Measurements from ENCODE around the gene PTPN22.

- TF ChIP-seq RFX7 (CRISPR knock-in tag; IDR thresholded peaks at IDR 0.05) (no peak), HDAC6 (IDR thresholded peaks at IDR 0.05; ENCODE audit: low read depth, low read length) (no peak), CBX8 (IDR thresholded peaks at IDR 0.05; ENCODE audit: borderline replicate concordance, extremely low read depth, low read depth, low read length, poor library complexity, severe bottlenecking) (no peak), L3MBTL2 (IDR thresholded peaks at IDR 0.05) (no peak), ZBTB1 (CRISPR knock-in tag; IDR thresholded peaks at IDR 0.05; ENCODE audit: borderline replicate concordance, low read depth) (no peak), SP1 (CRISPR knock-in tag; IDR thresholded peaks at IDR 0.05) (no peak), RAD51 (IDR thresholded peaks at IDR 0.05; ENCODE audit: borderline replicate concordance, low read depth) (no peak), JUND (IDR thresholded peaks at IDR 0.05; ENCODE audit: borderline replicate concordance, low read depth, low read length) (no peak), JUND (tag; IDR thresholded peaks at IDR 0.05; ENCODE audit: borderline replicate concordance, low read depth, low read length) (no peak), POLR2AphosphoS5 (IDR thresholded peaks at IDR 0.05; ENCODE audit: control insufficient read depth, insufficient read depth, low read depth, low read length) (no peak), SNIP1 (IDR thresholded peaks at IDR 0.05; ENCODE audit: low read depth) (no peak)
- TF ChIP-seq, protein P1, sequence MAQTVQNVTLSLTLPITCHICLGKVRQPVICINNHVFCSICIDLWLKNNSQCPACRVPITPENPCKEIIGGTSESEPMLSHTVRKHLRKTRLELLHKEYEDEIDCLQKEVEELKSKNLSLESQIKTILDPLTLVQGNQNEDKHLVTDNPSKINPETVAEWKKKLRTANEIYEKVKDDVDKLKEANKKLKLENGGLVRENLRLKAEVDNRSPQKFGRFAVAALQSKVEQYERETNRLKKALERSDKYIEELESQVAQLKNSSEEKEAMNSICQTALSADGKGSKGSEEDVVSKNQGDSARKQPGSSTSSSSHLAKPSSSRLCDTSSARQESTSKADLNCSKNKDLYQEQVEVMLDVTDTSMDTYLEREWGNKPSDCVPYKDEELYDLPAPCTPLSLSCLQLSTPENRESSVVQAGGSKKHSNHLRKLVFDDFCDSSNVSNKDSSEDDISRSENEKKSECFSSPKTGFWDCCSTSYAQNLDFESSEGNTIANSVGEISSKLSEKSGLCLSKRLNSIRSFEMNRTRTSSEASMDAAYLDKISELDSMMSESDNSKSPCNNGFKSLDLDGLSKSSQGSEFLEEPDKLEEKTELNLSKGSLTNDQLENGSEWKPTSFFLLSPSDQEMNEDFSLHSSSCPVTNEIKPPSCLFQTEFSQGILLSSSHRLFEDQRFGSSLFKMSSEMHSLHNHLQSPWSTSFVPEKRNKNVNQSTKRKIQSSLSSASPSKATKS (CRISPR knock-in tag; IDR thresholded peaks at IDR 0.05), result no peak
- TF ChIP-seq, protein P2, sequence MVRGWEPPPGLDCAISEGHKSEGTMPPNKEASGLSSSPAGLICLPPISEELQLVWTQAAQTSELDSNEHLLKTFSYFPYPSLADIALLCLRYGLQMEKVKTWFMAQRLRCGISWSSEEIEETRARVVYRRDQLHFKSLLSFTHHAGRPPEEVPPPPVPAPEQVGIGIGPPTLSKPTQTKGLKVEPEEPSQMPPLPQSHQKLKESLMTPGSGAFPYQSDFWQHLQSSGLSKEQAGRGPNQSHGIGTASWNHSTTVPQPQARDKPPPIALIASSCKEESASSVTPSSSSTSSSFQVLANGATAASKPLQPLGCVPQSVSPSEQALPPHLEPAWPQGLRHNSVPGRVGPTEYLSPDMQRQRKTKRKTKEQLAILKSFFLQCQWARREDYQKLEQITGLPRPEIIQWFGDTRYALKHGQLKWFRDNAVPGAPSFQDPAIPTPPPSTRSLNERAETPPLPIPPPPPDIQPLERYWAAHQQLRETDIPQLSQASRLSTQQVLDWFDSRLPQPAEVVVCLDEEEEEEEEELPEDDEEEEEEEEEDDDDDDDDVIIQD (CRISPR knock-in tag; IDR thresholded peaks at IDR 0.05), result no peak
These were observed 13.1 kb downstream of the PTPN22 start for GRCh38 chr1:113858418-113858817.

Measured in K562 (cell line).